ENCODE data around the gene MED22.

Gene MED22

DNA sequence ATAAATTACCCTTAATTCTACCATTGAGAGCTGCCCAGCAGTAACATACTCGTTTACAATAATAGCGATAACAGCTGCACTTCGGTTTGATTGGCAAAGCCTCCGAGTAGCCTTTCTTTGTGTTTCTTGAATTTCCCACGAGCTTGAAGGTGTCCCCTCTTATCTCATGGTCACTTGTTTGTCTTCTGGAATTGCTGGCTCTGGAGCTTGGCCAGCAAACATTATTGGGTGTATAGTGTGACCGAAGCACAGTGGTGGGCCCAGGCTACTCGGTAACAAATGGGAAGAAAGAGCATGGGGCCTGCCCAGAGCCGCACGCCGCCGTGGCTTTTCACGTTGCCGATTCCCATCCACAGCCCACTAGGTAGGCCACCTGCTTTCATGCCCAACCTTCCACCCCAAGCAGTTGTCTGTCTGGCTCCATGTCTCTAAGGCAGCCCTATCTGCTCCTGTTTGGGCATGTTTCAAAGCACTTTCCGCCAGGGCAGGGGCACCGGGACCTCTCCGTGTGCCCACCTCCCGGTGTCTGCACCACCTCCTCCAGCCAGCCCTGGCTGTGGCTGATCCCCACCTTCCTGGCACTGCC lies 36.9 kb upstream of the MED22 start:
- Histone ChIP-seq H3K4me3 (replicated peaks; ENCODE audit: low read depth, low read length) (no peak overlapping the region), H3K27me3 (replicated peaks; ENCODE audit: control insufficient read depth, insufficient read depth, low read length) (no peaks in the 10 kb centered on the region; the same call in 1 of the 2 replicates), H3K36me3 (ENCODE audit: control insufficient read depth, insufficient read depth, low read length) (no peaks in the 10 kb centered on the region)
- TF ChIP-seq CTCF (IDR thresholded peaks at IDR 0.05; ENCODE audit: insufficient read depth, low read length, poor library complexity, severe bottlenecking): no peak
- no peak for DNase-seq (ENCODE audit: extremely low read depth, insufficient read length)

- no peaks in the 10 kb centered on the region; the same call in 1 of the 2 replicates for H3K27me3 ChIP-seq (replicated peaks; ENCODE audit: control insufficient read depth, insufficient read depth, low read length)
- TF ChIP-seq CTCF (IDR thresholded peaks at IDR 0.05; ENCODE audit: insufficient read depth, low read length, poor library complexity, severe bottlenecking): no peak
- no peaks in the 10 kb centered on the region for H3K36me3 ChIP-seq (ENCODE audit: control insufficient read depth, insufficient read depth, low read length)
- H3K4me3 ChIP-seq (replicated peaks; ENCODE audit: low read depth, low read length): no peak overlapping the region
- DNase-seq (ENCODE audit: extremely low read depth, insufficient read length): no peak
Observed at GRCh38 chr9:133383438-133383837, 35.5 kb upstream of the MED22 start.

DNA sequence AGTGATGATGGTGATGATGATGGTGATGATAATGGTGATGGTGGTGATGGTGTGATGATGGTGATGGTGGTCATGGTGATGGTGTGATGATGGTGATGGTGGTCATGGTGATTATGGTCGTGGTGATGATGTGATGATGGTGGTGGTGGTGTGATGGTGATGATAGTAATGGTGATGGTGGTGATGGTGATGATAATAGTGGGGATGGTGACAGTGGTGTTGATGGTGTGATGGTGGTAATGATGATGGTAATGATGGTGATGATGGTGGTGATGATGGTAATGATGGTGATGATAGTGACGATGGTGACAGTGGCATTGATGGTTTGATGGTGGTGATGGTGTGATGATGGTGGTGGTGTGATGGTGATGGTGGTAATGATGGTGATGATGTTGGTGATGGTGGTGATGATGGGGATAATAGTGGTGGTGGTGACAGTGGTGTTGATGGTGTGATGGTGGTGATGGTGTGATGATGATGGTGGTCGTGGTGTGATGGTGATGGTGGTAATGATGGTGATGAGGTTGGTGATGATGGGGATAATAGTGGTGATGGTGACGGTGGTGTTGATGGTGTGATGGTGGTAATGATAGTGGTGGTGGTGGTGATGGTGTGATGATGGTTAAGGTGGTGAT lies 34.7 kb upstream of the MED22 start:
- H3K4me3 ChIP-seq (replicated peaks; ENCODE audit: low read depth, low read length): no peak overlapping the region
- no peak for TF ChIP-seq CTCF (IDR thresholded peaks at IDR 0.05; ENCODE audit: insufficient read depth, low read length, poor library complexity, severe bottlenecking)

DNA sequence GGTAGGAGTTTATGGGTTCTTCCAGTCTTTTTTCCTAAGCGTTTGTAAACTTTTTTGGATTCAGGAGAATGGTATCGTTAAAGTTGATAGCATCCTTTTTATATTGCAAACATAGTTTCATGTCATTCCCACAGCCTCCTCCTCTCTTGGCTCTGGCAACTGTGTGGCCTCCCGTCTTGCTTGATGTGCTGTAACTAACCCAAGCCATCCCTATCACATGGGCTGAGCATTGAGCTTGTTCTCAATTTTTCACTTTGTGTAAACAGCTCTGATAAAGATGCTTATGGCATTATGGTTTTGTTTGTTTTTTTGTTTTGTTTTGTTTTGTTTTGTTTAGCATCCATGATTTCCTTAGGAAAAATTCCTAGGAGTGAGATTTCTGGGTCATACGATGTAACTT lies 32.8 kb upstream of the MED22 start:
- no peaks in the 10 kb centered on the region; the same call in 1 of the 2 replicates for H3K27me3 ChIP-seq (replicated peaks; ENCODE audit: control insufficient read depth, insufficient read depth, low read length)
- H3K4me3 ChIP-seq (replicated peaks; ENCODE audit: low read depth, low read length): no peak overlapping the region
- no peak for TF ChIP-seq CTCF (IDR thresholded peaks at IDR 0.05; ENCODE audit: insufficient read depth, low read length, poor library complexity, severe bottlenecking)

More for the DNA sequence above, 34.7 kb upstream of the MED22 start:
- Histone ChIP-seq H3K27me3 (replicated peaks; ENCODE audit: control insufficient read depth, insufficient read depth, low read length) (no peaks in the 10 kb centered on the region; the same call in 1 of the 2 replicates), H3K36me3 (ENCODE audit: control insufficient read depth, insufficient read depth, low read length) (no peaks in the 10 kb centered on the region)
- no peak for DNase-seq (ENCODE audit: extremely low read depth, insufficient read length)

DNA sequence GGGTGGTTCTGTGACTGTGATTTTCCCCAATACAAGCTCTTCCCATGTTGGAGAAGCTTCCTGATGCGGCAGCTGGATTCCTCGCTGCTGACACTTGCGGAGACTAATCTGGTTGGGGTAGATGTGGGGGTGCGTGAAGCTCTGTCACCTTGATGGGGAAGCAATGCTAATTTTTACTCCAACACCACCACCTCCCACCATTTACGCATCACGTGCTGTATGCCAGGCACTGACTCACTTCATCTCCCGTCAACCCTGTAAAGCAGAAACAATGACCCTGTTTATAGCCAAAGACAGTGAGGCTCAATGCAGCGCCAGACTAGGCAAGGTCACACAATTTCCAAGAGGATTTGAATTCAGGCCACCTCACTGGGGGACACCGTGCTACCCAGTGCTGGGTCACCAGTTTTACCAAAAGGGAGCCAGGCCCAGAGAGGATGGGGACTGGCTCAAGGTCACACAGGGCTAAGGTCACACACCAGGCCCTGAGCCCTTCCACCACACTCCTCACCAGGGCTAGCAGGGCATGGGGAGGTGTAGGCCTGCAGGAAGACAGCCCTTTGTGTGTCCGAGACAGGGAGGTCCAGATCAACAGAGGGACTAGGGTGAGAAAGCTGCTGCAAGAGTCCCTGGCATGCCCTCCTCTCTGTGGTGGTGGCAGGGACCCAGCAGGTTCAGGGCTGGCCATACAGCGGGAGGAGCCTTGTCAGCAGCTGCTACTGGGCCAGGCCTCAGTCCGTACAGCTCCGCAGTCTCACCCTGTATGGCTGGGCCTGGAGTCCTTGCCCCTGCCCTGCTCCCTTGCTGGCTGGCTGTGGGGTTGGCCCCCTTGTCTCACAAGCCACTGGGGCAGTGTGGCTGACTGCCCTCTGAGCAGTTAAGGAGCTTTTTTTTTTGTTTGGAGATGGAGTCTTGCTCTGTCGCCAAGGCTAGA lies 31.5 kb upstream of the MED22 start:
- DNase-seq (ENCODE audit: extremely low read depth, insufficient read length): no peak
- Histone ChIP-seq H3K36me3 (ENCODE audit: control insufficient read depth, insufficient read depth, low read length) (no peaks in the 10 kb centered on the region), H3K27me3 (replicated peaks; ENCODE audit: control insufficient read depth, insufficient read depth, low read length) (no peaks in the 10 kb centered on the region), H3K4me3 (replicated peaks; ENCODE audit: low read depth, low read length) (no peak overlapping the region)
- no peak for TF ChIP-seq CTCF (IDR thresholded peaks at IDR 0.05; ENCODE audit: insufficient read depth, low read length, poor library complexity, severe bottlenecking)

More for the DNA sequence above, 32.8 kb upstream of the MED22 start:
- no peak for DNase-seq (ENCODE audit: extremely low read depth, insufficient read length)
- H3K36me3 ChIP-seq (ENCODE audit: control insufficient read depth, insufficient read depth, low read length): no peaks in the 10 kb centered on the region

Data from GM06990 (cell line).